Prostate gland (tissue), 2 donors: ENCODE data around the gene FBXO3. TPM values are rescaled to one million over a fixed set of nuclear protein-coding genes. Genes with fewer than 3 reads are reported as not detected.

Experiments
- DNase-seq: peaks from one replicate; pipeline ENCODE4 v3.0.0-alpha.2; 2019; ENCODE audit warnings: low spot score
- H3K27ac ChIP-seq, 2 donors: fragments of 200-600 bp; sonication (generic); 2 replicates each; pipeline ENCODE4 v1.5.1; 2017 to 2019
- H3K27me3 ChIP-seq: fragments of 200-600 bp; sonication (generic); replicated peaks from 2 replicates; pipeline ENCODE4 v1.5.1; 2019; ENCODE audit not compliant: insufficient read depth
- H3K36me3 ChIP-seq, 2 donors: fragments of 200-600 bp; sonication (generic); 1 replicate in 1 of 2; 2 replicates in 1 of 2; pipeline versions ENCODE4 v1.5.1 to v1.8.1; 2017 to 2019
- H3K4me1 ChIP-seq: fragments of 200-600 bp; sonication (generic); replicated peaks from 2 replicates; pipeline ENCODE4 v1.5.1; 2019
- H3K4me3 ChIP-seq, 2 donors: fragments of 200-600 bp; sonication (generic); 2 replicates each; pipeline ENCODE4 v1.5.1; 2017 to 2019
- H3K9me3 ChIP-seq: fragments of 200-600 bp; sonication (generic); 2 replicates; pipeline ENCODE4 v1.5.1; 2017
- POLR2A ChIP-seq: fragments of 450-650 bp; IDR thresholded peaks from one replicate; pipeline ENCODE4 v1.6.1; 2016; ENCODE audit warnings: antibody characterized with exemption, mild to moderate bottlenecking
- WGBS: methylation state at CpG from one replicate; pipeline ENCODE4 v1.1.5; 2018; 5-methylcytosine and 5-hydroxymethylcytosine counted together
- intact Hi-C: fragments of 100-400 bp; cut with DNase I; formaldehyde crosslinking; loops from one replicate; pipeline ENCODE4 v1.14.2; 2022
- total RNA-seq, 2 donors: library from RNA; depleted of rRNA; stranded (reverse); fragments of >200 nt; gene quantifications; one replicate each; pipeline ENCODE4 v1.1.0, GENCODE V29; 2016
- TF ChIP-seq, protein P1 (sequence below), 4 experiments: fragments of 200-600 bp in 2 of 4; fragments of 450-650 bp in 2 of 4; sonication (generic) in 2 of 4; IDR thresholded peaks; 1 replicate in 3 of 4; 2 replicates in 1 of 4; pipeline ENCODE4 v1.5.1; 2016 to 2019; ENCODE audit warnings: antibody characterized with exemption in 4 of 4, mild to moderate bottlenecking in 2 of 4, moderate library complexity in 2 of 4

The FBXO3 gene
- total RNA-seq, 2 donors from 2014 or later = 24.5 to 45.0 TPM

DNA sequence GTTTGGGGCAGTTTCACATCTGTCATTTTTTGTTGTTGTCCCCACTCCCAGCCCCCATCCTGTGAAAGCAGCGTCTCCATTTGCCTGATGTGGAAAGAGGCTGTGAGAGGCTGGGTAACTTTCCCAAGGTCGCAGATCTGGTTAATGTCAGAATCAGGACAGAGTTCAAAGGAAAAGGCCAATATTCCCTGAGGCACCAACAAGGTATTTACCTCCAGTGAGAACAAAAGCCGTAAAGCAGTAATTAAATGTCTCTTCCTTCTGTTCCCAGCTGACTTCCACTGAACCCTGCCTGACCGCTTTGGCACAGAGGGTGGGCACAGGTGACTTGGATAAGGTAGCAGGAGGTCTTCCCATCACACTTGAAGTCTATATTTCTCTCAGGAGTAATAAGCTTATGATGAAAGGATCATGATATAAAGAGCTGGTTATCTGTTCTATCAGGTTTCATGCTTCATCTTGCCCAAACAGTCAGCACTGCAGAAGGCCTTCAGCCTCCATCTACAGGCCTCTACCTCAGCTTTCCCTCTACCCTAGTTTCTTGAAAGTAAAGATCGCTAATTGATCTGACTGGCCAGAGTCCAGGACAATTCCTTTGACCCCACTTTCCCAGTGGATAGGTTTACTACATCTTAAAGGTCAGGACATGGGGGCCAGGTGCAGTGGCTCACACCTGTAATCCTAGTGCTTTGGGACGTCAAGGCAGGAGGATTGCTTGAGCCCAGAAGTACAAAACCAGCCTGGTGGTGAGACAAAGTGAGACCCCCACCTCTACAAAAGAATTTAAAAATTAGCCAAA, 83.1 kb downstream of the FBXO3 start:
- WGBS = 47% methylated on average over 6 of the region's 6 CpGs
- Histone ChIP-seq H3K36me3 (no peaks in the 10 kb centered on the region), H3K9me3 (no peaks in the 10 kb centered on the region), H3K27ac (peak overlapping the region; percentile 54 to 64), H3K4me3 (no peak overlapping the region), H3K27me3 (no peaks in the 10 kb centered on the region), H3K4me1 (peaks cover 7% of the 10 kb centered on the region)
- intact Hi-C loops = no loop called here
- TF ChIP-seq, protein P1, sequence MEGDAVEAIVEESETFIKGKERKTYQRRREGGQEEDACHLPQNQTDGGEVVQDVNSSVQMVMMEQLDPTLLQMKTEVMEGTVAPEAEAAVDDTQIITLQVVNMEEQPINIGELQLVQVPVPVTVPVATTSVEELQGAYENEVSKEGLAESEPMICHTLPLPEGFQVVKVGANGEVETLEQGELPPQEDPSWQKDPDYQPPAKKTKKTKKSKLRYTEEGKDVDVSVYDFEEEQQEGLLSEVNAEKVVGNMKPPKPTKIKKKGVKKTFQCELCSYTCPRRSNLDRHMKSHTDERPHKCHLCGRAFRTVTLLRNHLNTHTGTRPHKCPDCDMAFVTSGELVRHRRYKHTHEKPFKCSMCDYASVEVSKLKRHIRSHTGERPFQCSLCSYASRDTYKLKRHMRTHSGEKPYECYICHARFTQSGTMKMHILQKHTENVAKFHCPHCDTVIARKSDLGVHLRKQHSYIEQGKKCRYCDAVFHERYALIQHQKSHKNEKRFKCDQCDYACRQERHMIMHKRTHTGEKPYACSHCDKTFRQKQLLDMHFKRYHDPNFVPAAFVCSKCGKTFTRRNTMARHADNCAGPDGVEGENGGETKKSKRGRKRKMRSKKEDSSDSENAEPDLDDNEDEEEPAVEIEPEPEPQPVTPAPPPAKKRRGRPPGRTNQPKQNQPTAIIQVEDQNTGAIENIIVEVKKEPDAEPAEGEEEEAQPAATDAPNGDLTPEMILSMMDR (IDR thresholded peaks at IDR 0.05) = no peak
- TF ChIP-seq POLR2A = no peak
- no peak for DNase-seq

Other genes starting within 250 kb of the FBXO3 start
- gene C11orf91, start 73.7 kb downstream of the FBXO3 start, total RNA-seq = not detected
- 100 to 1,000 TPM; 205 to 274 TPM for gene CD59, start 38.1 kb downstream of the FBXO3 start, total RNA-seq
- gene LMO2, start 117.6 kb upstream of the FBXO3 start, total RNA-seq = 10 to 100 TPM; 11.4 to 25.0 TPM